Posterior vena cava (tissue), 2 donors: Measurements from ENCODE around the gene SLC9A5. TPM values are rescaled to one million over a fixed set of nuclear protein-coding genes. Genes with fewer than 3 reads are reported as not detected.

Experiments
- DNase-seq: peaks from one replicate; pipeline ENCODE4 v3.0.0-alpha.2; 2020; ENCODE audit warnings: low spot score
- intact Hi-C, 2 donors: fragments of 100-400 bp; cut with DNase I; formaldehyde crosslinking; loops; one replicate each; pipeline versions ENCODE4 v1.14.1 to v1.14.2; 2022 to 2023
- total RNA-seq, 2 donors: library from RNA; stranded (reverse); fragmentation: NEBNext Ultra II Directional; extraction: Animal tissue kit (Norgen Biotek cat#: 25700); gene quantifications; one replicate each; pipeline ENCODE4 v1.2.1, GENCODE V29; 2021
- donor health status: DM: yes; HTN: yes; CAD: no.
- donor health status: DM: yes; HTN: yes; CAD: no.

SLC9A5 gene
- total RNA-seq, 2 donors from 2014 or later = 0.57 to 1.1 TPM

DNA sequence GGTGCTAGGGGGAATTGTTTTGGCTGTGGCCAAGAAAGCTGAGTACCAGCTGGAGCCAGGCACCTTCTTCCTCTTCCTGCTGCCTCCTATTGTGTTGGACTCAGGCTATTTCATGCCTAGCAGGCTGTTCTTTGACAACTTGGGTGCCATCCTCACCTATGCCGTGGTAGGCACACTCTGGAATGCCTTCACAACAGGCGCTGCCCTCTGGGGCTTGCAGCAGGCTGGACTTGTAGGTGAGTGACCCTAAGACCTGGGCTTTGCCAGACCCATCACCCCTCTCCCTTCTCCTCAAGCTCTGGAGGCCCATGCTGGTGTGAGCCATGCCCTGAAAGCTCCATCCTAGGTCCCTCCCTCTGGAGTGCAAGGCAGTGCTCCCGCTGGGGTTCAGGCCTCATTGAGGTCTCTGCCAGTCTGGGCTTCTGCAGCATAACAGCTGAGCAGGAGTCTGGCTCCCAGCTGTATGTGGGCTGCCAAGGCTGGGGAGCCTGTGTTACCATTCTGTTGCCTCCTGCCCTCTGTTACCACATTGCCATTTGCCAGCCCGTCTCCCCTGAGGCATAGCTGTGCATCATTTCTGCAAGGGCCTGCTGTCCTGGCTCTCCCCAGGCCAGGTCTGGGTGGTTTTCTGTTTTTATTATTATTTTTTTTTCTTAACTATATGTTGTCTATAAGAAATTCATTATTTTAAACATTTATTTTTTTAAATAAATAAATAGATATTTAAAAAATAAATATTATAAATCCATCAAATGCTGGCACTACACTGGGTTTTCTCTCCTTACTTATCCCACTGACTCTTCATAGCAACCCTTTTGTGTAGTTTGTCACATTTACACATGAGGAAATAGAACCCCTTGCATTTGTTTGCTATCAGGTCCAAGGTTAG, 4.1 kb downstream of the SLC9A5 start:
- intact Hi-C loops = no loop called here
- DNase-seq = peak; percentile 65

DNA sequence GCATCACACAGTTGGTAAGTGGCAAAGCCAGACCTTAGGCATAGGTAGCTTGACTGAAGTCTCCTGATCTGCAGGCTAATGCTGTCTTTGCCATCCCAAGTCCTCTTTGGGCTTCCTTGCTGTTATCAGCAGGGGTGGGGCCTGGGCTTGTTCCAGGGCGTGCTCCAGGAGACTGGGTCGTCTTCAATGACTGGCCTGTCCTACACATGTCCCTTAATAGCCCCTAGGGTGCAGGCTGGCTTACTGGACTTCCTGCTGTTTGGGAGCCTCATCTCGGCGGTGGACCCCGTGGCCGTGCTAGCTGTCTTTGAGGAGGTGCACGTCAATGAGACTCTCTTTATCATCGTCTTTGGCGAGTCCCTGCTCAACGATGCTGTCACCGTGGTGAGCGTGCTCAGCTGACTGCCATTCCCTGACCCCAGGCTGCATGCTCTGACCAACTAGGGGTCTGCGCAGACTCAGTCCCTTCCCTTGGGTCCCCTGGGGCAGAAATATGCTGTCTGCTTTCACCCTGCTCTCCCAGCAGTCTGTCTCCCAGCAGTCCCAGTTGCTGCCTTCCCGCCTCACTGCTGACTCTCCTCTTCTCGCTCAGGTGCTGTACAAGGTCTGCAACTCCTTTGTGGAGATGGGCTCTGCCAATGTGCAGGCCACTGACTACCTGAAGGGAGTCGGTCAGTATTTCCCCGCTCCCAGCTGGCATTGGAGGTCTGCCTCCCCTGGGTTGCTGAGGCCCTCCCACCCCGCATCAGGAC, 6.2 kb downstream of the SLC9A5 start:
- peak; percentile 58 for DNase-seq
- intact Hi-C loops = no loop called here

DNA sequence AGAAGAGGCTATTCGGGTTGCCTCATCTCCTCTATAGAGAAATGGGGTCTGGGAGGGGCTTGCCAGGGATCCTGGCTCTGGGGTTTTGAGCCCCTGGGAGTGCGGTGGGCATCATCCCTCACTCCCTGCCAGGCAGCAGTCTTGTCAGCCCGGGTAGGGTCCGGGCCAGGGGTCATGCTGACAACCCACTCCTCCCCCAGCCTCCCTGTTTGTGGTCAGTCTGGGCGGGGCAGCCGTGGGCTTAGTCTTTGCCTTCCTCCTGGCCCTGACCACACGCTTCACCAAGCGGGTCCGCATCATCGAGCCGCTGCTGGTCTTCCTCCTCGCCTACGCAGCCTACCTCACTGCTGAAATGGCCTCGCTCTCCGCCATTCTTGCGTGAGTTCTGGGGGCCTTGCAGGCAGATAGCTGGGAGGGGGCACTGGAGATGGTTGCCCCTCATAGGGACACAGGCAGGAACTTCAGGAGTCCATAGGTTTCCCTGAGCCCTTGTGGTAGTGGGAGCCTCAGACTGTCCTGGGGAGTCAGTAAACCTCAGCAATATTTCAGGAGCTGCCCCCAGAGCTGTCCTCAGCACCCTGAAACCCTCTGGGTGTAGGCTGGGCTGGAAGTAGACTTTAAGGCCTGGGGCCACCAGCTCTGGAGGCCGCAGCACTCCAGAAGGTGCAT, 6.9 kb downstream of the SLC9A5 start:
- intact Hi-C loops = no loop called here
- peak; percentile 60 for DNase-seq

DNA sequence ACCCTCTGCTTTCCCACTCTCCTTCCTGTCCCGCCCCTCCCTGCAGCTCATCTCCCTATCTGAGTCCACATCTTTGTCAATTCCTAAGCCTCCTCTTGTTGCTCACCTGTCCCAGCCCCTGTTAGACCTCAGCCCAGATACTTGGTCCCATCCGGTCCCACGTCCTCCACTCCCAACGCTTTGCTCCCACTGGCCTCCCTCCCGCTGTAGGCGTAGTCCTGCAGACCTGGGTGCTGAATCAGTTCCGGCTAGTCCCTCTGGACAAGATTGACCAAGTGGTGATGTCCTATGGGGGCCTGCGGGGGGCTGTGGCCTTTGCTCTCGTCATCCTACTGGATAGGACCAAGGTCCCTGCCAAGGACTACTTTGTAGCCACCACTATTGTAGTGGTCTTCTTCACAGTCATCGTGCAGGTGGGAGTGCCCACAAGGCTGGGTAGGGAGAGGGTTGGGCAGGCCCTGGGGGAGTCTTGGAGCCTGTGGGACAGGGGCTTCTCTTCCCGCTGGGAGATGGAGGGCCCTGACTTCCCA, 8.0 kb downstream of the SLC9A5 start:
- peak; percentile 62 for DNase-seq
- intact Hi-C loops = no loop called here

DNA sequence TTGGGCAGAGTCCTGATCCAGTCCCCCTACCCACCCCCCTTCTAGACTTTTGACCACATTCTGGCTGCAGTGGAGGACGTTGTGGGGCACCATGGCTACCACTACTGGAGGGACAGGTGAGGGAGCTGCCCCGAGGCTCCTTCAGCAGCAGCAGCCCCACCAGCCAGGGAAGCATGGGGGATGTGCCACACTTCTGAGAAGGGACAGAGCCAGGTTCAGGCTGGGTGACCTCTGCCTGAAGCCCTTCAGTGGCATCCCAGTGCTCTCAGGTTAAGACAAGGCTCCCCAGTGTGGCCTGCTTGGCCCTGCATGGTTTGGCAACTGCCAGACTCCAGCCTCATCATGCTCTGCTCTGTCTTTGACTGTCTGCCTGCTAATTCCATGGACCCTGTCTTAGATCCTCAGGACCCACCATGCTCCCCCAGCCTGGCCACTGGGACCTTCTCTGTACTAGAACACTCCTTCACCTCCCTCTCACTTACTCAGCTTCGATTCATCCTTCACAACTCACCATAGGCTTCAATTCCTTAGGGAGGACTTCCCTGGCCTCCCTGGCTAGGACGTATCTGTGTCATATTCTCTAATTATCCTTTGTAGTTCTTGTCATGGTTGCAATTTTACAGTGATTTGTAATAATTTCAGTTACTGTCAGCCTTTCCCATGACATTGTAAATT, 8.8 kb downstream of the SLC9A5 start:
- peak; percentile 46 for DNase-seq
- intact Hi-C loops = loop anchor here in 1 of 2 donors (1.0 kb wide), 1 partner anchor 20 kb away; no protein-coding TSS in a partner anchor

DNA sequence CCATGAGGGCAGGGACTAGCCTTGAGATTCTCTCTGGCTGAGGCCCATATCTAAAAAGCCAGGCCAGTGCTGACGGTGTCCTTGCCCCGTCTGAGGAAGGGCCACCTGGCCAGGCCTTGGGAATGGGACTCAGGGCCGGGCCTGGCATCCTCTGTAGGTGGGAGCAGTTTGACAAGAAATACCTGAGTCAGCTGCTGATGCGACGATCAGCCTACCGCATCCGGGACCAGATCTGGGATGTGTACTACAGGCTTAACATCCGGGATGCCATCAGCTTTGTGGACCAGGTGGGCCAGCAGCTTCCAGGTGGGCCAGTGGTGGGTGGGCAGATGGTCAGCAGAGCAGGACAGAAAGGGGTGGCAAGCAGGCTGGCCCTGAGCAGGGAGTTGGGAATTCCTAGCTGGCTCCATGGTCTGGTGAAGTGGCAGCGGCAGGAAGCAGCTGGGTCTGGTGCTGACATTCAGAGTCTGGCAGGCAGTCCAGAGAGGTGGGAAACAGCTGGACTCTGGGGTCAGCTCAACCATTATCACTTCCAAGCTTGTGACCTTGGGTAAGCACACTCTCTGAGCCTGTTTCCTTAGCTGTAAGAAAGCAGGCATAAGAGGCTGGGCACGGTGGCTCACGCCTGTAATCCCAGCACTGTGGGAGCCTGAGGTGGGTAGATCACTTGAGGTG, 9.5 kb downstream of the SLC9A5 start:
- peak; percentile 70 for DNase-seq
- intact Hi-C loops = loop anchor here in 1 of 2 donors (1.0 kb wide), 1 partner anchor 21 kb away; no protein-coding TSS in a partner anchor

DNA sequence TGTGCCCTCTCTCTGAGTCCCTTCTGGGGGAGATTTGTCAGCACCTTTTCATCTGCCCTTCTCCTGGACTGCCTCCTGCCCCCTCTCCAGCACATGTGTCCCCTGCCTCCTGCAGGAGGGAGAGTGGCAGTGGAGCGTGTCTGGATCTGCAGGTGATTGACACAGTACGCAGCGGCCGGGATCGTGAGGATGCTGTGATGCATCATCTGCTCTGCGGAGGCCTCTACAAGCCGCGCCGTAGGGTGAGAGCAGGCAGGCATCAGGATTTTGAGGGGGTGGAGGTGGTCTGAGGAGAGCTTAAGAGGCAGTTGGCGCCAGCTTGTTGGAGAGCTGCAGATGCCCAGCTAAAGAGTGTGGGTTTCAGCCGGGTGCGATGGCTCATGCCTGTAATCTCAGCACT, 10.9 kb downstream of the SLC9A5 start:
- intact Hi-C loops = no loop called here
- DNase-seq = peak; percentile 35

DNA sequence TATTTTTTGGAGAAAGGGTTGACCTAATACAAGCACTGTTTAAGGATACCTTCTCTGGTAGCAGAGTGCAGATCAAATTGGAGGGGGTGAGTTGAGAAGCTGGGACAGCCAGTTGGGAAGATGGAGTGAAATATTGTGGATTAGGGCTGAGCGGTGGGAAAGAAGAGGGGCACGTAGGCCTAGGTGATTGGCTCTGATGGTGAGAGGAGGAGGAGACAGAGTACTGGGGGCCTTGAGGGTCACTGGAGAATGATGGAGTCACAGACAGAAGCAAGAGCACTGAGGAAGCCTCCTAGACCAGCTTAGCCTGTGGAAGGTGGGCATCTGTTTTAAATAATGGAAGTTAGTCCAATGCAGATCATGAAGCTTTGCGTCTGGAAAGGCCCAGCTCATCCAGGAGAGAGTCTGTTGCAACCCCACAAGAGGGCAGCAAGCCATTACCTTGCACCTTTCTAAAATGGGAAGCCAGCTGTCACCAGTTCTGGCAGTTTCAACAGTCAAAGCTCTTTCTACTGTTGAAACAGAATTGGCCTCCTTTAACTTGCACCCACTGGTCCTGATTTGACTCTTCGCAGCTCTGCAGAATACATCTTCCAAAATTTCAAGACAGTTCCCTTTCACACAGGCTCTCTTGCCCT, 11.8 kb downstream of the SLC9A5 start:
- intact Hi-C loops = no loop called here
- DNase-seq = peak; percentile 43

DNA sequence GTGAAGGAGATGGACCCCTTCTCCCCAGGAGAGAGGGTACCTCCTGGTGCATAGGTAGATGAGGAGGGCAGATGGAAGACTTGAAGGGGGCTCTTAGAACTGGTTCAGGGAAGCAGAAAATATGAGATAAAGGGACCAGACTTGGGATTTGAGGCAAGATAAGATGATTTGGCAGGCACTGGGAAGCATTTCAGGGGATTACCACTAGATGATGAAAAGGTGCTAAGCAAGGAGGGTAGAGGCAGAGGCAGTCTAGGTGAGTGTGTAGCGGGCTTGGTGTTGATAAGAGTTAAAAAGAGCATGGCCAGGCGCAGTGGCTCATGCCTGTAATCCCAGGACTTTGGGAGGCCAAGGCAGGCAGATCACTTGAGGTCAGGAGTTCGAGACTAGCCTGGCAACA, 14.4 kb downstream of the SLC9A5 start:
- DNase-seq = no peak
- intact Hi-C loops = no loop called here

DNA sequence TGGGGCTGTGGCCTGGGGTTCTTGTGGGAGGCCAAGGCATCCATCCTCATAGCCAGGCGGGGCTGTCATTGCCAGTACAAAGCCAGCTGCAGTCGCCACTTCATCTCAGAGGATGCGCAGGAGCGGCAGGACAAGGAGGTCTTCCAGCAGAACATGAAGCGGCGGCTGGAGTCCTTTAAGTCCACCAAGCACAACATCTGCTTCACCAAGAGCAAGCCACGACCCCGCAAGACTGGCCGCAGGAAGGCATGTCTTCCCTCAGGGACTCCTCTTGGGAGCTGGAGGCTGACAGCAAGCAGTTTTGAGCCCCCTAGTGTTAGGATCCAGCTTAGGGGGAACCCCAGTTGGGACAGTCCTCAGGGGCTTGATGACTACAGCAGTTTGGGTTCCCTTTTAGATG, 15.5 kb downstream of the SLC9A5 start:
- peak; percentile 54 for DNase-seq
- intact Hi-C loops = no loop called here

DNA sequence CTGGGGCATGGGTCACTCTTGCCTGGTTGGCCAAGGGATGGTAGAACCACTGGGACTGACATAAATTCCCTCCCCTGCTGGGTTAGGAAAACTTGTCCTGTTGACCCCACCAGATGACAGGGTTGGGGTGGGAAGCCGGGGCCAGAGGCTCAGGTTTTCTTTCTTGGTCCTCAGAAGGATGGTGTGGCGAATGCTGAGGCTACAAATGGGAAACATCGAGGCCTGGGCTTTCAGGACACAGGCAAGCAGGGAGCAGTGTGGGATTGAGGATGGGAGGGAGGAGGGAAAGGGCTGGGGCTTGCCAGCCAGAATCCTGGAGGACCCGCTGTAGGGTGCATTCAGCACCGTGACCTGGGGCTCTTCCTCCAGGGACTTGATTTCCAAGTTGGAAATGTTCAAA, 16.1 kb downstream of the SLC9A5 start:
- intact Hi-C loops = no loop called here
- DNase-seq = peak; percentile 26

DNA sequence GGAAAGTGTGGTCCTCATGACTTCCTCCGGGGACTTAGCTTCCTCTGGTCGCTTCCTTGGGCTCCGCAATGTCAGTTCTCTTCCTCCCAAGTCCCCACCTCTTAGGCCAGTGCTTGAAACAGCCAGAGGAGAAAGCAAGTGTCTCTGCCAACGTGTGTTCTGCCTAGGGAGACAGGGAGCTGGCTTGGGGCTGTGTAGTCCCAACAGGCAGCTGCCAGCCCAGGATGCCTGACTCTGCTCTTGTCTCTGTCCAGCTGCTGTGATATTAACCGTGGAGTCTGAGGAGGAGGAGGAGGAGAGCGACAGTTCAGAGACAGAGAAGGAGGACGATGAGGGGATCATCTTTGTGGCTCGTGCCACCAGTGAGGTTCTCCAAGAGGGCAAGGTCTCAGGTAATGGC, 17.1 kb downstream of the SLC9A5 start:
- intact Hi-C loops = no loop called here
- peak; percentile 25 for DNase-seq

DNA sequence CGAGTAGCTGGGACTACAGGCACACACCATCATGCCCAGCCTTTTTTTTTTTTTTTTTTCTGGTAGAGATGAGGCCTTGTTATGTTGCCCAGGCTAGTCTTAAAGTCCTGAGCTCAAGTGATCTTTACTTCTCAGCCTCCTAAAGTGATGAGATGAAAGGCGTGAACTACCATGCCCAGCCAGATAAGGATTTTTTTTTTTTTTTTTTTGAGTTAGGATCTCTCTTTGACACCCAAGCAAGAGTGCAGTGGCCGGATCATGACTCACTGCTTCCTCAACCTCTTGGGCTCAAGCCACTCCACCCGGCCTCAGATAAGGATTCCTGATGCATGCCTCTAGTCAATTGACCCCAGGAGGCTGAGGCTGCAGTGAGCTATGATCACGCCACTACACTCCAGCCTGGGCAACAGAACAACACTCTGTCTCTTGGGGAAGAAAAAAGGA, 19.4 kb downstream of the SLC9A5 start:
- peak; percentile 92 for DNase-seq
- intact Hi-C loops = no loop called here

DNA sequence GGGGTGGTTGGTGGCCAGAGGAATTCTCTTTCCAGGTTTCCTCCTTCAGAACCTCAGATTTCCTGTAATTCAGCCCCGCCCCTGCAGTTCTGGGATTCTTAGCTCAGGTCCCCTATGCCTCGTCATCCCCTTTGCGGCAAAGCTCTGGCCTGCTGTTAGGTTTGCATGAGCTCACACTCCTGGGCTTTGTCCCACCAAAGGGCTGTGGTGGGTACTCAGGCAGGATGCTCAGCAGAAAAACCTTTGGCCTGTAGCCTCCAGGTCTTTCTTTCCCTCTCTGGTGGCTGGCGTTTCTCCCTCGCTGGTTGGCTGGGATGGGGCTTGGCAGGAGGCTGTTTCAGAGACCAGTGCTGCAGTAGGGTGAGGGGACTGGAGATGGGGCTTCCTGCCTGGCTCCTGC, 21.0 kb downstream of the SLC9A5 start:
- peak; percentile 83 for DNase-seq
- intact Hi-C loops = no loop called here

DNA sequence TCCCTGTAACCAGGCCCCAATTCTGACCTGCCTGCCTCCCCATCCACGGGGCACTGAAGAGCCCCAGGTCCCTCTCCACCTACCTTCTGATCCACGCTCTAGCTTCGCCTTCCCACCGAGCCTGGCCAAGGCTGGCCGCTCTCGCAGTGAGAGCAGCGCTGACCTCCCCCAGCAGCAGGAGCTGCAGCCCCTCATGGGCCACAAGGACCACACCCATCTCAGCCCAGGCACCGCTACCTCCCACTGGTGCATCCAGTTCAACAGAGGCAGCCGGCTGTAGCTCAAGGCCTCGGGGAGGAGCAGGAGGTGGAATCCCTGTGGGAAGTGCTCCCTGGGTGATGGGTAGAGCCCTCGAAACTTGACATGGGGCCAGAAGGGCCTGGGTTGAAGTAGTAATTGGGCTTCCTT, 22.2 kb downstream of the SLC9A5 start:
- intact Hi-C loops = no loop called here
- DNase-seq = peak; percentile 63

DNA sequence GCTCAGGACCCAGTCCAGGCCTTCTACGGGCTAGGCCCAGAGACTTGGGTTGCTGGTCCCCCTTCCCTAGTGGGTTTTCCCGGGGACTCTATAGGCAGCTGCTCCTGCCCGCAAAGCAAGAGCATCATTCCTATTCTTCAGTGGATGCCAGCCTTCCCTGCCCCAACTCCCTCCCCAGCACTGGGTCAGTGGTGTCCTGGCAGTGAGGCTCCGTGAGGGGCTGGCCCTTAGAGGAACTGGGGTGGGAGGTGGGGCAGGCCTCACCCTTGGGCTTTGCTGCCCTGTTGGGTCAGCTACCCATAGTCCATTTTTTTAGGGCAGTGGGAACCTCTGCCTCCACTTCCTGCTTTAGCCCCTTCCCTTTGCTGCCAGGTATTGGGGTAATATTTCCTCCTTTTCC, 22.7 kb downstream of the SLC9A5 start:
- DNase-seq = peak; percentile 53
- intact Hi-C loops = no loop called here

DNA sequence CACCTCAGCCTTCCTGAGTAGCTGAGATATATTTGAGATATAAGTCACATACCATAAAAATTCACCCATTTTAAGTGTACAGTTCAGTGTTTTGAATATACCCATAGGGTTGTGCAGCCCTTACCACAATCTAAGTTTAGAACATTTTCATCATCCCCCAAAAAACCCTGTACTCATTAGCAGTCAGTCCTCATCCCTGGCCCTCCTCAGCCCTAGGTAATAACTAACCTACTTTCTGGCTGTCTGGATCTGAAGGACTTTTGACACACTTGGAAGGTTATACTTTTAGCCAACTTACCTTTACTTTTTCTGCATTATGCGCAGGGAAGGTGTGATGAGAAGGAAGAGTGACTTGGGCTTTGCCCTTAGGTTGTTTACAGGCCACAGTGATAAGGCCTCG, 26.5 kb downstream of the SLC9A5 start:
- intact Hi-C loops = no loop called here
- DNase-seq = no peak
